Uterus (tissue), 4 donors: ENCODE data around the gene CC2D2B. TPM values are rescaled to one million over a fixed set of nuclear protein-coding genes. Genes with fewer than 3 reads are reported as not detected.
A peak's percentile ranks its signal among the peaks of the same experiment; 100 is the strongest.

Experiments
- DNase-seq, 2 donors: peaks; one replicate each; pipeline ENCODE4 v3.0.0-alpha.2; 2019 to 2020
- H3K27ac ChIP-seq, 2 donors: fragments of 200-600 bp; sonication (generic); 1 replicate in 1 of 2; 2 replicates in 1 of 2; pipeline ENCODE4 v1.5.1; 2016 to 2018
- H3K27me3 ChIP-seq, 2 donors: fragments of 200-600 bp; sonication (generic); one replicate each; pipeline ENCODE4 v1.5.1; 2018 to 2019; ENCODE audit warnings: control low read depth in 1 of 2
- H3K36me3 ChIP-seq, 2 donors: fragments of 200-600 bp; sonication (generic); one replicate each; pipeline ENCODE4 v1.5.1; 2019; ENCODE audit warnings: control low read depth in 1 of 2
- H3K4me1 ChIP-seq, 2 donors: fragments of 200-600 bp; sonication (generic); one replicate each; pipeline ENCODE4 v1.5.1; 2018 to 2019; ENCODE audit warnings: control low read depth in 1 of 2
- H3K4me3 ChIP-seq, 2 donors: fragments of 200-600 bp; sonication (generic); 1 replicate in 1 of 2; 2 replicates in 1 of 2; pipeline ENCODE4 v1.5.1; 2018 to 2019; ENCODE audit warnings: mild to moderate bottlenecking in 1 of 2
- H3K9me3 ChIP-seq, 2 donors: fragments of 200-600 bp; sonication (generic); one replicate each; pipeline ENCODE4 v1.5.1; 2019; ENCODE audit warnings: control low read depth in 1 of 2
- CTCF ChIP-seq, 4 experiments: fragments of 200-600 bp in 2 of 4; fragments of 450-650 bp in 2 of 4; sonication (generic) in 2 of 4; IDR thresholded peaks; one replicate each; pipeline ENCODE4 v1.5.1; 2016 to 2019; ENCODE audit warnings: antibody characterized with exemption in 4 of 4, mild to moderate bottlenecking in 2 of 4, moderate library complexity in 1 of 4
- POLR2A ChIP-seq, 2 donors: fragments of 450-650 bp; IDR thresholded peaks; one replicate each; pipeline ENCODE4 v1.6.1; 2016; ENCODE audit warnings: antibody characterized with exemption in 2 of 2, mild to moderate bottlenecking in 1 of 2, moderate library complexity in 1 of 2
- intact Hi-C: fragments of 100-400 bp; cut with DNase I; formaldehyde crosslinking; loops from one replicate; pipeline ENCODE4 v1.15.1; 2023; ENCODE audit warnings: low total_unique reads
- total RNA-seq, 4 donors: library from RNA; depleted of rRNA in 3 of 4; stranded (reverse); fragments of >200 nt in 3 of 4; gene quantifications; one replicate each; pipeline versions ENCODE4 v1.1.0 to v1.2.4, GENCODE V29; 2014 to 2023
- donor health status: DM: yes; HTN: yes; CAD: no.

Gene CC2D2B
- total RNA-seq, 4 donors from 2014 or later, result 2.1 to 7.3 (median 5.0) TPM

GRCh38 chr10:96025566-96025965 lies 117.8 kb downstream of the CC2D2B start:
- no peak for DNase-seq
- H3K9me3 ChIP-seq, result no peaks in the 10 kb centered on the region
- no peaks in the 10 kb centered on the region for H3K27me3 ChIP-seq
- no peaks in the 10 kb centered on the region for H3K4me1 ChIP-seq
- TF ChIP-seq POLR2A (IDR thresholded peaks at IDR 0.05) (no peak), CTCF (IDR thresholded peaks at IDR 0.05) (no peak)
- no peak overlapping the region for H3K4me3 ChIP-seq
- H3K27ac ChIP-seq, result no peak overlapping the region
- H3K36me3 ChIP-seq, result no peaks in the 10 kb centered on the region
- intact Hi-C loops, result no loop called here

- no peaks in the 10 kb centered on the region for H3K9me3 ChIP-seq
- H3K36me3 ChIP-seq, result no peaks in the 10 kb centered on the region
- no peak for DNase-seq
- H3K4me1 ChIP-seq, result no peaks in the 10 kb centered on the region
- intact Hi-C loops, result no loop called here
- no peaks in the 10 kb centered on the region for H3K27me3 ChIP-seq
- TF ChIP-seq POLR2A (IDR thresholded peaks at IDR 0.05) (no peak), CTCF (IDR thresholded peaks at IDR 0.05) (no peak)
- no peak overlapping the region for H3K4me3 ChIP-seq
- no peak overlapping the region for H3K27ac ChIP-seq
Measured at GRCh38 chr10:96034625-96035024, 126.8 kb downstream of the CC2D2B start.

GRCh38 chr10:96038476-96039387 lies 131.0 kb downstream of the CC2D2B start:
- no peaks in the 10 kb centered on the region for H3K9me3 ChIP-seq
- TF ChIP-seq POLR2A (IDR thresholded peaks at IDR 0.05) (no peak), CTCF (IDR thresholded peaks at IDR 0.05) (no peak)
- no peaks in the 10 kb centered on the region for H3K27me3 ChIP-seq
- no peak for DNase-seq
- H3K27ac ChIP-seq, result no peak overlapping the region
- H3K36me3 ChIP-seq, result no peaks in the 10 kb centered on the region
- intact Hi-C loops, result no loop called here
- H3K4me3 ChIP-seq, result no peak overlapping the region
- H3K4me1 ChIP-seq, result no peaks in the 10 kb centered on the region

- intact Hi-C loops, result no loop called here
- Histone ChIP-seq H3K9me3 (no peaks in the 10 kb centered on the region), H3K27ac (no peak overlapping the region), H3K4me1 (no peaks in the 10 kb centered on the region), H3K36me3 (no peaks in the 10 kb centered on the region), H3K27me3 (no peaks in the 10 kb centered on the region), H3K4me3 (no peak overlapping the region)
- no peak for TF ChIP-seq POLR2A (IDR thresholded peaks at IDR 0.05)
- DNase-seq, result no peak
Measured at GRCh38 chr10:96041146-96041545, 133.4 kb downstream of the CC2D2B start.

- DNase-seq, result peak; percentile 83 to 87
- intact Hi-C loops, result no loop called here
- no peaks in the 10 kb centered on the region for H3K9me3 ChIP-seq
- H3K27ac ChIP-seq, result peak within 1 kb of the TSS; percentile 70 to 91
- peak within 1 kb of the TSS; percentile 53 to 93 for H3K4me3 ChIP-seq
- H3K27me3 ChIP-seq, result no peaks in the 10 kb centered on the region
- TF ChIP-seq POLR2A (IDR thresholded peaks at IDR 0.05) (peak; percentile 83 to 87), CTCF (IDR thresholded peaks at IDR 0.05) (peak in 3 of 4 experiments; percentile 32 to 36 (median 33))
- H3K36me3 ChIP-seq, result no peaks in the 10 kb centered on the region
- H3K4me1 ChIP-seq, result no peaks in the 10 kb centered on the region
Measured at GRCh38 chr10:96043033-96043892, 135.5 kb downstream of the CC2D2B start, which contains the start of gene CCNJ. Gene CCNJ (plus strand): TSS chr10:96043583. CDS start chr10:96044394, 811 bp downstream.
